Activated CD8-positive, alpha-beta T cell treated with anti-CD3 and anti-CD28 coated beads for 36 hours (primary cell): ENCODE measurements around the gene USP30. TPM values are rescaled to one million over a fixed set of nuclear protein-coding genes. Genes with fewer than 3 reads are reported as not detected.

Experiments used
- ATAC-seq: fragments of 200-7000 bp; cut with Tn5 transposase; one replicate; pipeline ENCODE4 v1.10.0; 2021; ENCODE audit warnings: mild to moderate bottlenecking, moderate library complexity
- CTCF ChIA-PET: fragments of 350-600 bp; sonication (Branson Sonifier 250); formaldehyde crosslinking; loops from one replicate; lab custom pipeline; 2021; ENCODE audit warnings: antibody characterized with exemption; lab: Charles Lee
- POLR2A ChIA-PET: fragments of 350-600 bp; sonication (Branson Sonifier 250); formaldehyde crosslinking; loops from one replicate; lab custom pipeline; 2021; ENCODE audit warnings: antibody characterized with exemption; lab: Charles Lee
- DNase-seq: peaks from one replicate; pipeline ENCODE4 v3.0.0-alpha.2; 2020
- H3K27ac Mint-ChIP-seq: one replicate; pipeline ENCODE4 v1.8.0; 2021; ENCODE audit warnings: mild to moderate bottlenecking, mixed read lengths
- H3K27me3 Mint-ChIP-seq: one replicate; pipeline ENCODE4 v1.8.0; 2021; ENCODE audit warnings: mixed read lengths
- H3K36me3 Mint-ChIP-seq: one replicate; pipeline ENCODE4 v1.8.0; 2021; ENCODE audit warnings: low read depth, mixed read lengths
- H3K4me1 Mint-ChIP-seq: one replicate; pipeline ENCODE4 v1.8.0; 2021; ENCODE audit warnings: low read depth, mixed read lengths
- H3K4me3 Mint-ChIP-seq: one replicate; pipeline ENCODE4 v1.8.0; 2021; ENCODE audit warnings: mild to moderate bottlenecking, moderate library complexity, mixed read lengths
- H3K9me3 Mint-ChIP-seq: one replicate; pipeline ENCODE4 v1.8.0; 2021; ENCODE audit warnings: mixed read lengths
- intact Hi-C: fragments of 100-400 bp; cut with micrococcal nuclease; formaldehyde crosslinking; loops from one replicate; pipeline ENCODE4 v1.10.0; 2022
- total RNA-seq, 2 experiments: library from RNA; stranded (reverse); gene quantifications; one replicate each; pipeline ENCODE4 v1.2.3, GENCODE V29; 2021
- TF ChIP-seq, protein P1 (sequence below): fragments of 200-600 bp; IDR thresholded peaks from one replicate; pipeline ENCODE4 v1.8.0; 2022; ENCODE audit warnings: antibody characterized with exemption, mild to moderate bottlenecking

Gene USP30
- total RNA-seq, 2 experiments from 2014 or later = 7.4 to 10.0 TPM

DNA sequence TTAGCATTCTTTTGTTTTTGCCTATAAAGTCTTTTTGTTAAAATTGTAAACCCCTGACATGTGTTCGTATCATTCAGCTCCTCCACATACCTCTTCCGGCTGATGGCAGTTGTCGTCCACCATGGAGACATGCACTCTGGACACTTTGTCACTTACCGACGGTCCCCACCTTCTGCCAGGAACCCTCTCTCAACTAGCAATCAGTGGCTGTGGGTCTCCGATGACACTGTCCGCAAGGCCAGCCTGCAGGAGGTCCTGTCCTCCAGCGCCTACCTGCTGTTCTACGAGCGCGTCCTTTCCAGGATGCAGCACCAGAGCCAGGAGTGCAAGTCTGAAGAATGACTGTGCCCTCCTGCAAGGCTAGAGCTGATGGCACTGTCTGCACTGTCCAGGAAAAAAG is 33.2 kb downstream of the USP30 start:
- H3K36me3 Mint-ChIP-seq = peaks cover 17% of the 10 kb centered on the region

GRCh38 chr12:109087250-109087649 is 34.9 kb downstream of the USP30 start:
- H3K27ac Mint-ChIP-seq = peak overlapping the region; percentile 50
- DNase-seq (peak; percentile 27), ATAC-seq (peak; percentile 61)
- H3K4me3 Mint-ChIP-seq = no peak overlapping the region
- TF ChIP-seq, protein P1, sequence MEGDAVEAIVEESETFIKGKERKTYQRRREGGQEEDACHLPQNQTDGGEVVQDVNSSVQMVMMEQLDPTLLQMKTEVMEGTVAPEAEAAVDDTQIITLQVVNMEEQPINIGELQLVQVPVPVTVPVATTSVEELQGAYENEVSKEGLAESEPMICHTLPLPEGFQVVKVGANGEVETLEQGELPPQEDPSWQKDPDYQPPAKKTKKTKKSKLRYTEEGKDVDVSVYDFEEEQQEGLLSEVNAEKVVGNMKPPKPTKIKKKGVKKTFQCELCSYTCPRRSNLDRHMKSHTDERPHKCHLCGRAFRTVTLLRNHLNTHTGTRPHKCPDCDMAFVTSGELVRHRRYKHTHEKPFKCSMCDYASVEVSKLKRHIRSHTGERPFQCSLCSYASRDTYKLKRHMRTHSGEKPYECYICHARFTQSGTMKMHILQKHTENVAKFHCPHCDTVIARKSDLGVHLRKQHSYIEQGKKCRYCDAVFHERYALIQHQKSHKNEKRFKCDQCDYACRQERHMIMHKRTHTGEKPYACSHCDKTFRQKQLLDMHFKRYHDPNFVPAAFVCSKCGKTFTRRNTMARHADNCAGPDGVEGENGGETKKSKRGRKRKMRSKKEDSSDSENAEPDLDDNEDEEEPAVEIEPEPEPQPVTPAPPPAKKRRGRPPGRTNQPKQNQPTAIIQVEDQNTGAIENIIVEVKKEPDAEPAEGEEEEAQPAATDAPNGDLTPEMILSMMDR = no peak
- intact Hi-C loops = no loop called here
- H3K36me3 Mint-ChIP-seq = peaks cover 26% of the 10 kb centered on the region
- H3K4me1 Mint-ChIP-seq = peaks cover 23% of the 10 kb centered on the region
- no peaks in the 10 kb centered on the region for H3K9me3 Mint-ChIP-seq
- CTCF ChIA-PET = interaction anchor here (1.0 to 2.2 kb wide), 5 partner anchors 10 to 203 kb away, joined by 3 to 6 read pairs (median 4); partner anchors contain the start of gene USP30
- POLR2A ChIA-PET = interaction anchor here (0.9 kb wide), 1 partner anchor 14 kb away, joined by 3 read pairs; no protein-coding TSS in a partner anchor
- no peaks in the 10 kb centered on the region for H3K27me3 Mint-ChIP-seq

More for the DNA sequence above, 33.2 kb downstream of the USP30 start:
- intact Hi-C loops = no loop called here
- H3K27ac Mint-ChIP-seq = no peak overlapping the region
- H3K27me3 Mint-ChIP-seq = no peaks in the 10 kb centered on the region
- ChIA-PET POLR2A (no interaction called here), CTCF (no interaction called here)
- no peak overlapping the region for H3K4me3 Mint-ChIP-seq
- no peak for DNase-seq
- ATAC-seq = no peak
- no peaks in the 10 kb centered on the region for H3K9me3 Mint-ChIP-seq
- TF ChIP-seq, protein P1 = no peak
- peaks cover 9% of the 10 kb centered on the region for H3K4me1 Mint-ChIP-seq

DNA sequence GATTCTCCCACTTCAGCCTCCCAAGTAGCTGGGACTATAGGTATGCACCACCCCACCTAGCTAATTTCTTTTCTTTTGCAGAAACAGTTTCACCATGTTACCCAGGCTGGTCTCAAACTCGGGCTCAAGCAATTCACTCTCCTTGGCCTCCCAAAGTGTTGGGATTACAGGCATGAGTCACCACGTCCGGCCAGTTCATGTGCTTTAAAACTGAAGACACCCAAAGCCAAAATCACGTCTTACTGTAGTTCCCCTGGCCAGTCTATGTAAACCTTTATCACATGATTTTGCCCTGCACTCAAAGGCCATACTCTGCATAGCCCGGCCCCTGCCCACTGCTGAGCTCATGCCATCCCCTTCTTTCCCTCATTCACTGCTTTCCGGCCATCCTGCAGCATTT is 36.4 kb downstream of the USP30 start:
- peaks cover 36% of the 10 kb centered on the region for H3K4me1 Mint-ChIP-seq
- peak overlapping the region; percentile 12 for H3K27ac Mint-ChIP-seq
- no peaks in the 10 kb centered on the region for H3K9me3 Mint-ChIP-seq
- ChIA-PET POLR2A (no interaction called here), CTCF (interaction anchor here (1.4 kb wide), 1 partner anchor 23 kb away, joined by 5 read pairs; no protein-coding TSS in a partner anchor)
- TF ChIP-seq, protein P1 = no peak
- intact Hi-C loops = no loop called here
- ATAC-seq (no peak), DNase-seq (no peak)
- H3K27me3 Mint-ChIP-seq = no peaks in the 10 kb centered on the region
- peaks cover 28% of the 10 kb centered on the region for H3K36me3 Mint-ChIP-seq
- no peak overlapping the region for H3K4me3 Mint-ChIP-seq

- peaks cover 28% of the 10 kb centered on the region for H3K36me3 Mint-ChIP-seq
- ATAC-seq (no peak), DNase-seq (no peak)
- intact Hi-C loops = loop anchor here (5.0 to 10.0 kb wide), 2 partner anchors 207 to 455 kb away; partner anchors contain the start of genes DAO and SELPLG
- CTCF ChIA-PET = interaction anchor here (1.4 kb wide), 1 partner anchor 22 kb away, joined by 5 read pairs; no protein-coding TSS in a partner anchor
- peak overlapping the region; percentile 59 for H3K27ac Mint-ChIP-seq
- no peak overlapping the region for H3K4me3 Mint-ChIP-seq
- H3K9me3 Mint-ChIP-seq = no peaks in the 10 kb centered on the region
- TF ChIP-seq, protein P1 = no peak
- no peaks in the 10 kb centered on the region for H3K27me3 Mint-ChIP-seq
- peaks cover 39% of the 10 kb centered on the region for H3K4me1 Mint-ChIP-seq
- POLR2A ChIA-PET = no interaction called here
Observed at GRCh38 chr12:109089683-109090082, 37.3 kb downstream of the USP30 start.

GRCh38 chr12:109092497-109093021 is 40.2 kb downstream of the USP30 start:
- TF ChIP-seq, protein P1 = no peak
- Mint-ChIP-seq H3K36me3 (peaks cover 28% of the 10 kb centered on the region), H3K4me3 (peak overlapping the region; percentile 81), H3K4me1 (peaks cover 36% of the 10 kb centered on the region), H3K27me3 (no peaks in the 10 kb centered on the region), H3K27ac (peak overlapping the region; percentile 91), H3K9me3 (no peaks in the 10 kb centered on the region)
- CTCF ChIA-PET = interaction anchor here (0.6 to 2.3 kb wide), 25 partner anchors 8 to 475 kb away, joined by 3 to 11 read pairs (median 4); partner anchors contain the start of genes ACACB, DAO and USP30
- DNase-seq = no peak
- intact Hi-C loops = loop anchor here (2.0 to 10.0 kb wide), 3 partner anchors 40 to 458 kb away; partner anchors contain the start of genes DAO, SELPLG and USP30
- POLR2A ChIA-PET = interaction anchor here (0.6 to 1.9 kb wide), 7 partner anchors 8 to 532 kb away, joined by 3 to 6 read pairs (median 4); partner anchors contain the start of gene SART3
- no peak for ATAC-seq
